H1 (cell line): ENCODE data around the gene SYNDIG1. TPM values are rescaled to one million over a fixed set of nuclear protein-coding genes. Genes with fewer than 3 reads are reported as not detected.

Experiments
- CTCF ChIA-PET: fragments of 300-600 bp; sonication (Branson Sonifier 250); formaldehyde crosslinking; loops from one replicate; lab custom pipeline; 2021; ENCODE audit not compliant: partially characterized antibody; lab: Charles Lee
- POLR2A ChIA-PET: fragments of 300-600 bp; sonication (Branson Sonifier 250); formaldehyde crosslinking; loops from one replicate; lab custom pipeline; 2021; ENCODE audit warnings: inconsistent platforms; ENCODE audit not compliant: partially characterized antibody; lab: Charles Lee
- DNase-seq, 2 experiments: peaks; one replicate each; pipeline versions ENCODE4 v3.0.0 to v3.0.0-alpha.2; 2010 to 2022; ENCODE audit warnings: low spot score in 2 of 2, low read depth in 1 of 2, mixed read lengths in 1 of 2
- FAIRE-seq: peaks from 2 replicates; lab custom pipeline; 2011; peaks lifted over from hg19 to GRCh38; lab: Jason Lieb, UNC
- H2AFZ ChIP-seq: 2 replicates; pipeline ENCODE4 v1.8.1; 2012; ENCODE audit warnings: low read length, inconsistent platforms
- H2AK5ac ChIP-seq: 2 replicates; pipeline ENCODE4 v1.6.1; 2013; ENCODE audit warnings: low read depth, low read length
- H2BK120ac ChIP-seq: replicated peaks from 2 replicates; pipeline ENCODE3; 2013; ENCODE audit warnings: low read depth, low read length, inconsistent platforms
- H2BK12ac ChIP-seq: 2 replicates; pipeline ENCODE4 v1.6.1; 2013; ENCODE audit warnings: low read depth, low read length
- H2BK15ac ChIP-seq: 2 replicates; pipeline ENCODE4 v1.6.1; 2013; ENCODE audit warnings: low read length
- H2BK20ac ChIP-seq: 2 replicates; pipeline ENCODE4 v1.6.1; 2013; ENCODE audit warnings: low read length
- H2BK5ac ChIP-seq: 2 replicates; pipeline ENCODE4 v1.6.1; 2013; ENCODE audit warnings: low read depth, low read length
- H3K14ac ChIP-seq: 2 replicates; pipeline ENCODE4 v1.6.1; 2013; ENCODE audit warnings: inconsistent platforms; ENCODE audit not compliant: insufficient read length
- H3K18ac ChIP-seq: 2 replicates; pipeline ENCODE4 v1.6.1; 2013; ENCODE audit warnings: low read length; ENCODE audit errors: extremely low read depth
- H3K23ac ChIP-seq: 2 replicates; pipeline ENCODE4 v1.6.1; 2013; ENCODE audit warnings: inconsistent platforms; ENCODE audit not compliant: insufficient read length
- H3K23me2 ChIP-seq: 2 replicates; pipeline ENCODE4 v1.6.1; 2013; ENCODE audit warnings: low read depth, low read length
- H3K27ac ChIP-seq: 2 replicates; pipeline ENCODE4 v1.6.1; 2011; ENCODE audit warnings: low read depth, low read length, inconsistent platforms
- H3K27me3 ChIP-seq, 4 experiments: replicated peaks in 1 of 4; 1 replicate in 1 of 4; 2 replicates in 3 of 4; pipeline versions ENCODE4 v1.6.1 to v1.8.1; 2011 to 2013; ENCODE audit warnings: low read length in 3 of 4, mild to moderate bottlenecking in 3 of 4, inconsistent platforms in 2 of 4, mixed read lengths in 2 of 4, moderate library complexity in 1 of 4; ENCODE audit not compliant: control insufficient read depth in 3 of 4, insufficient read depth in 3 of 4; ENCODE audit errors: extremely low read depth in 1 of 4
- H3K36me3 ChIP-seq, 4 experiments: 2 replicates each; pipeline versions ENCODE4 v1.6.1 to v1.8.1; 2011 to 2013; ENCODE audit warnings: mild to moderate bottlenecking in 4 of 4, low read length in 3 of 4, moderate library complexity in 2 of 4, control low read depth in 1 of 4, inconsistent platforms in 1 of 4; ENCODE audit not compliant: insufficient read depth in 4 of 4, control insufficient read depth in 2 of 4
- H3K4ac ChIP-seq: replicated peaks from 2 replicates; pipeline ENCODE3; 2013; ENCODE audit warnings: low read length, low read depth, mixed read lengths, inconsistent platforms; ENCODE audit not compliant: insufficient read length
- H3K4me1 ChIP-seq, 4 experiments: replicated peaks in 1 of 4; 1 replicate in 1 of 4; 2 replicates in 3 of 4; pipeline versions ENCODE4 v1.6.1 to v1.8.1; 2011 to 2013; ENCODE audit warnings: low read length in 3 of 4, inconsistent platforms in 2 of 4, mixed read lengths in 1 of 4; ENCODE audit not compliant: insufficient read depth in 4 of 4, control insufficient read depth in 3 of 4
- H3K4me2 ChIP-seq, 2 experiments: 2 replicates each; pipeline versions ENCODE4 v1.6.1 to v1.8.1; 2011 to 2013; ENCODE audit warnings: low read depth in 2 of 2, low read length in 2 of 2, control low read depth in 1 of 2, inconsistent platforms in 1 of 2, mild to moderate bottlenecking in 1 of 2; ENCODE audit not compliant: insufficient read depth in 1 of 2
- H3K4me3 ChIP-seq, 4 experiments: fragments of 200-600, 300-600 bp in 1 of 4; sonication (generic), shearing (Covaris generic), sonication (Bioruptor Twin) in 1 of 4; 2 replicates each; pipeline versions ENCODE4 v1.5.1 to v1.8.1; 2011 to 2016; ENCODE audit warnings: low read length in 4 of 4, low read depth in 3 of 4, control low read depth in 2 of 4, inconsistent platforms in 2 of 4, mild to moderate bottlenecking in 2 of 4, mixed read lengths in 1 of 4, moderate library complexity in 1 of 4; ENCODE audit not compliant: insufficient read depth in 2 of 4; ENCODE audit errors: extremely low read depth in 1 of 4
- H3K56ac ChIP-seq: replicated peaks from 2 replicates; pipeline ENCODE3; 2013; ENCODE audit warnings: low read depth, mild to moderate bottlenecking, mixed read lengths, low read length, inconsistent platforms; ENCODE audit not compliant: insufficient read length
- H3K79me1 ChIP-seq: 2 replicates; pipeline ENCODE4 v1.6.1; 2013; ENCODE audit warnings: low read depth, low read length, control low read depth
- H3K79me2 ChIP-seq, 2 experiments: 2 replicates each; pipeline versions ENCODE4 v1.6.1 to v1.8.1; 2012 to 2013; ENCODE audit warnings: low read length in 2 of 2, mild to moderate bottlenecking in 2 of 2, inconsistent platforms in 1 of 2; ENCODE audit not compliant: insufficient read depth in 2 of 2, control insufficient read depth in 1 of 2
- H3K9ac ChIP-seq, 4 experiments: replicated peaks in 1 of 4; 1 replicate in 1 of 4; 2 replicates in 3 of 4; pipeline versions ENCODE4 v1.6.1 to v1.8.1; 2011 to 2013; ENCODE audit warnings: low read depth in 3 of 4, low read length in 3 of 4, control low read depth in 2 of 4, mild to moderate bottlenecking in 2 of 4, moderate library complexity in 2 of 4, inconsistent platforms in 1 of 4; ENCODE audit errors: extremely low read depth in 1 of 4
- H3K9me3 ChIP-seq, 2 experiments: 2 replicates each; pipeline versions ENCODE4 v1.6.1 to v1.8.1; 2012 to 2013; ENCODE audit warnings: mild to moderate bottlenecking in 2 of 2, moderate library complexity in 2 of 2, control low read depth in 1 of 2, inconsistent platforms in 1 of 2, low read depth in 1 of 2, low read length in 1 of 2, mixed read lengths in 1 of 2; ENCODE audit not compliant: insufficient read depth in 2 of 2
- H4K20me1 ChIP-seq, 2 experiments: replicated peaks in 1 of 2; 2 replicates each; pipeline versions ENCODE3 to v1.8.1; 2011 to 2013; ENCODE audit warnings: inconsistent platforms in 2 of 2, low read length in 2 of 2, mild to moderate bottlenecking in 1 of 2; ENCODE audit not compliant: insufficient read depth in 2 of 2, control insufficient read depth in 1 of 2
- H4K5ac ChIP-seq: 2 replicates; pipeline ENCODE4 v1.6.1; 2013; ENCODE audit warnings: low read length, low read depth, mixed read lengths, inconsistent platforms; ENCODE audit not compliant: insufficient read length
- H4K8ac ChIP-seq: 2 replicates; pipeline ENCODE4 v1.8.0; 2013; ENCODE audit warnings: mild to moderate bottlenecking, moderate library complexity, low read length, inconsistent platforms; ENCODE audit not compliant: insufficient read depth; ENCODE audit errors: extremely low read depth
- H4K91ac ChIP-seq: replicated peaks from 2 replicates; pipeline ENCODE3; 2013; ENCODE audit warnings: low read length, mixed read lengths, inconsistent platforms; ENCODE audit not compliant: insufficient read length
- CBX8 ChIP-seq: fragments of 300-800, 300-1000 bp; sonication (generic); IDR thresholded peaks from 2 replicates; pipeline ENCODE4 v1.7.1; 2016; ENCODE audit warnings: low read depth, low read length, borderline replicate concordance
- CTBP2 ChIP-seq: IDR thresholded peaks from 2 replicates; pipeline ENCODE4 v1.7.0; 2011; ENCODE audit warnings: borderline replicate concordance, mild to moderate bottlenecking, moderate library complexity, mixed read lengths, low read length; ENCODE audit not compliant: insufficient read depth, insufficient read length
- FOSL1 ChIP-seq: IDR thresholded peaks from 2 replicates; pipeline ENCODE4 v1.6.1; 2011; ENCODE audit warnings: mild to moderate bottlenecking, low read depth, low read length, moderate library complexity; ENCODE audit not compliant: insufficient read depth
- GTF2F1 ChIP-seq: IDR thresholded peaks from 2 replicates; pipeline ENCODE4 v1.6.1; 2012; ENCODE audit warnings: low read depth, low read length, improper control_type of control experiment, borderline replicate concordance
- JUND ChIP-seq: IDR thresholded peaks from 2 replicates; pipeline ENCODE4 v1.6.1; 2011; ENCODE audit warnings: mild to moderate bottlenecking, improper control_type of control experiment, low read length
- MAFK ChIP-seq: IDR thresholded peaks from 2 replicates; pipeline ENCODE4 v1.6.1; 2012; ENCODE audit warnings: low read depth, mild to moderate bottlenecking, improper control_type of control experiment, low read length
- POLR2AphosphoS5 ChIP-seq: IDR thresholded peaks from 2 replicates; pipeline ENCODE4 v1.6.1; 2011; ENCODE audit warnings: low read depth, low read length
- SAP30 ChIP-seq: fragments of 300-600 bp; sonication (generic); IDR thresholded peaks from 2 replicates; pipeline ENCODE4 v1.7.1; 2012; ENCODE audit warnings: low read length, moderate library complexity, mild to moderate bottlenecking, inconsistent platforms; ENCODE audit not compliant: insufficient read depth, insufficient replicate concordance
- SIN3A ChIP-seq, 2 experiments: IDR thresholded peaks in 1 of 2; conservative IDR thresholded peaks in 1 of 2; 2 replicates each; pipeline ENCODE4 v1.6.1; 2011 to 2012; ENCODE audit warnings: low read length in 2 of 2, improper control_type of control experiment in 1 of 2, low read depth in 1 of 2, mild to moderate bottlenecking in 1 of 2
- TBP ChIP-seq: IDR thresholded peaks from 2 replicates; pipeline ENCODE4 v1.6.1; 2011; ENCODE audit warnings: low read depth, low read length, improper control_type of control experiment
- WGBS, 2 experiments: shearing (Covaris generic) in 1 of 2; methylation state at CpG; one replicate each; pipeline versions ENCODE4 v1.1.6 to v1.1.7; 2013 to 2015; ENCODE audit warnings: low lambda C conversion rate in 2 of 2, mixed read lengths in 2 of 2, inconsistent platforms in 1 of 2, low coverage in 1 of 2, missing lambda C conversion rate in 1 of 2; ENCODE audit not compliant: insufficient replicate concordance in 2 of 2, insufficient coverage in 1 of 2, insufficient read length in 1 of 2; ENCODE audit errors: extremely low coverage in 1 of 2, missing lambda C conversion rate in 1 of 2; 5-methylcytosine and 5-hydroxymethylcytosine counted together
- polyA plus RNA-seq, 7 experiments: library from polyadenylated mRNA; depleted of rRNA in 3 of 7; stranded (reverse) in 5 of 7; unstranded in 2 of 7; fragments of >200 nt in 5 of 7; fragments of 200-250 nt in 2 of 7; gene quantifications; 1 replicate in 5 of 7; 2 replicates in 1 of 7; 4 replicates in 1 of 7; pipeline versions ENCODE4 v1.2.1 to v1.2.3, GENCODE V29; 2011 to 2013; ENCODE audit warnings: missing spikeins in 2 of 7, mixed read lengths in 2 of 7
- total RNA-seq: library from RNA; stranded (reverse); fragmentation: NEBNext Ultra II Directional; extraction: Animal tissue kit (Norgen Biotek cat#: 25700); gene quantifications from 2 replicates; pipeline ENCODE4 v1.2.1, GENCODE V29; 2021

SYNDIG1 gene
- total and polyA plus RNA-seq, 2 of the 8 experiments (the other 6 are each of a cell fraction or from before 2014, with no cell fraction given): 6.5 to 7.8 TPM

DNA sequence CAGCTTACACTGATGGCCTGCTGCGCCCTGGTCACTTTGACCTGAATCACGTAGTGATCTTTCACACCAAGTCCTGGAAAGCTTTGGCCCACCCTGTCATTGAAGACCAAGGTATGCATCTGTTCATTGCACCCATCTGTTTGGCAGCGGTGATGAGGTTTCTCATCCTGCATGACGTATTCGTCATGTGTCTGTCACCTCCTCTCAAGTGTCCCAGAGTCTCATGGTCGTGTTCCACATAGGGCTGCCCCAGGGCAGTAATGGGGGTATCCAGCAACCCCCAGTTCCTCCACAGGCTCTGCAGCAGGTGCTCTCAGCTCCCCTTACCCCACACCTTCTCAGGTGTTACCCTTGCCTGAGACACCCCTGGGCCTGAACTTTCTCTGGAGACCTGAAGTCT is 104.1 kb downstream of the SYNDIG1 start:
- no peak overlapping the region for H2BK20ac ChIP-seq
- no peak overlapping the region for H3K4me2 ChIP-seq
- peaks cover 2 to 6% of the 10 kb centered on the region in 2 experiments for H4K20me1 ChIP-seq
- no peak overlapping the region for H4K8ac ChIP-seq
- no peaks in the 10 kb centered on the region; a peak in 1 of 7 replicates for H3K4me1 ChIP-seq
- no peak overlapping the region for H3K14ac ChIP-seq
- H4K5ac ChIP-seq: no peak overlapping the region
- no peaks in the 10 kb centered on the region for H3K9me3 ChIP-seq
- POLR2A ChIA-PET: no interaction called here
- FAIRE-seq (no peak), DNase-seq (no peak)
- no peaks in the 10 kb centered on the region for H3K36me3 ChIP-seq
- no peak overlapping the region for H3K23ac ChIP-seq
- no peak overlapping the region for H2AK5ac ChIP-seq
- H3K27ac ChIP-seq: no peak overlapping the region
- no peak for TF ChIP-seq JUND
- no peak for TF ChIP-seq MAFK
- no peak for TF ChIP-seq POLR2AphosphoS5
- TF ChIP-seq CTBP2: no peak
- no peak for TF ChIP-seq CBX8
- TF ChIP-seq TBP: no peak
- no peak for TF ChIP-seq SAP30
- TF ChIP-seq SIN3A (conservative IDR thresholded peaks at IDR 0.05 in 1 of 2, IDR thresholded peaks at IDR 0.05 in 1 of 2; ENCODE audit: low read depth in 1 of 2, low read length in 2 of 2): no peak
- no peak for TF ChIP-seq FOSL1
- no peak for TF ChIP-seq GTF2F1
- no peak overlapping the region for H3K9ac ChIP-seq
- no peak overlapping the region for H3K18ac ChIP-seq
- no peak overlapping the region for H3K4ac ChIP-seq
- H4K91ac ChIP-seq: no peak overlapping the region
- H2BK15ac ChIP-seq: no peak overlapping the region
- H3K23me2 ChIP-seq: no peaks in the 10 kb centered on the region
- H3K79me2 ChIP-seq: no peaks in the 10 kb centered on the region
- H2AFZ ChIP-seq: no peak overlapping the region
- WGBS, 2 experiments: 92% methylated on average over 6 of the region's 6 CpGs; no CpG with 5 or more reads in 1 of the 2 experiments
- no peak overlapping the region for H3K56ac ChIP-seq
- no peak overlapping the region for H2BK120ac ChIP-seq
- H3K4me3 ChIP-seq: no peak overlapping the region
- H2BK5ac ChIP-seq: no peak overlapping the region
- H2BK12ac ChIP-seq: no peak overlapping the region
- CTCF ChIA-PET: no interaction called here
- no peaks in the 10 kb centered on the region; the same call in 1 of the 2 replicates for H3K79me1 ChIP-seq
- no peaks in the 10 kb centered on the region for H3K27me3 ChIP-seq
